ENCODE measurements around the gene PDX1. TPM values are rescaled to one million over a fixed set of nuclear protein-coding genes. Genes with fewer than 3 reads are reported as not detected.
A peak's percentile ranks its signal among the peaks of the same experiment; 100 is the strongest.

Gene PDX1
- total and polyA plus RNA-seq, 2 of the 13 experiments (the other 11 are each of a cell fraction or from before 2014, with no cell fraction given): 0.07 TPM; not detected in 1

- no peak overlapping the region for H3K9ac ChIP-seq (ENCODE audit: insufficient read depth, low read depth, low read length)
- ChIA-PET CTCF (ENCODE audit: low intra/inter-chr PET ratio, low total read pairs) (no interaction called here), POLR2A (no interaction called here)
- H2AFZ ChIP-seq (ENCODE audit: low read length): no peak overlapping the region
- DNase-seq (ENCODE audit: low spot score): no peak
- no peak overlapping the region for H3K27ac ChIP-seq (ENCODE audit: extremely low read length, insufficient read depth, low read length)
- H3K79me2 ChIP-seq (ENCODE audit: insufficient read depth, low read length): no peaks in the 10 kb centered on the region
- 0 out of 2 replicates have a peak overlapping the region, but pooled peaks have one; percentile 3 for H3K4me2 ChIP-seq (ENCODE audit: low read depth, low read length)
- no TSS peak for BruUV-seq (replicated peaks)
- 67% methylated on average over 23 of the region's 38 CpGs for WGBS (ENCODE audit: low lambda C conversion rate)
- peaks cover 19 to 65% of the 10 kb centered on the region in 2 experiments for H3K27me3 ChIP-seq (ENCODE audit: control insufficient read depth in 1 of 2, insufficient read depth in 2 of 2, low read length in 2 of 2)
- no peaks in the 10 kb centered on the region for H4K20me1 ChIP-seq (ENCODE audit: insufficient read depth, low read length)
- H3K4me1 ChIP-seq (ENCODE audit: insufficient read depth, low read length): peaks cover 43% of the 10 kb centered on the region
- intact Hi-C loops (cut with micrococcal nuclease; ENCODE audit: unreplicated experiment): no loop called here
- no peaks in the 10 kb centered on the region for H3K9me3 ChIP-seq (ENCODE audit: low read length)
- no peak for FAIRE-seq
- no peak for TF ChIP-seq BHLHE40 (IDR thresholded peaks at IDR 0.05; ENCODE audit: low read length)
- TF ChIP-seq GPBP1L1 (CRISPR knock-in tag; IDR thresholded peaks at IDR 0.05): no peak
- TF ChIP-seq ZNF280D (CRISPR knock-in tag; IDR thresholded peaks at IDR 0.05): no peak
- no peak for TF ChIP-seq RXRA (CRISPR knock-in tag; IDR thresholded peaks at IDR 0.05)
- no peak for TF ChIP-seq MED1 (CRISPR knock-in tag; IDR thresholded peaks at IDR 0.05)
- TF ChIP-seq TBL1XR1 (IDR thresholded peaks at IDR 0.05; ENCODE audit: borderline replicate concordance, low read length, partially characterized antibody): no peak
- TF ChIP-seq ZIK1 (CRISPR knock-in tag; IDR thresholded peaks at IDR 0.05; ENCODE audit: borderline replicate concordance, low read depth): no peak
- no peak for TF ChIP-seq ZNF3 (CRISPR knock-in tag; IDR thresholded peaks at IDR 0.05)
- TF ChIP-seq THAP8 (CRISPR knock-in tag; IDR thresholded peaks at IDR 0.05; ENCODE audit: borderline replicate concordance): no peak
- TF ChIP-seq ZBTB4 (CRISPR knock-in tag; IDR thresholded peaks at IDR 0.05; ENCODE audit: borderline replicate concordance): no peak
- no peaks in the 10 kb centered on the region for H3K36me3 ChIP-seq (replicated peaks in 1 of 2; ENCODE audit: control insufficient read depth in 1 of 2, insufficient read depth in 2 of 2, low read length in 2 of 2)
- ATAC-seq: no peak
- H3K4me3 ChIP-seq (replicated peaks in 1 of 3; ENCODE audit: insufficient read depth in 1 of 3, low read depth in 2 of 3, low read length in 3 of 3): no peak overlapping the region
- in situ Hi-C loops (cut with HindIII; ENCODE audit: extremely low pct_ligation_motif_present, low pct_unique_long_range_greater_than_20kb): loop anchor here (25.0 kb wide), 1 partner anchor 1004 kb away; no protein-coding TSS in a partner anchor
These were observed 46.9 kb downstream of the PDX1 start for GRCh38 chr13:27966641-27967202.
